GM20431 (cell line): ENCODE results near the gene RBM25.
"Not testable (repeated sequence)": the region's sequence is repeated elsewhere in the genome, so short reads cannot be mapped to it uniquely, and the experiment has no call there.

ENCODE experiments used
- in situ Hi-C: fragments of 300-500 bp; cut with MseI, MboI; formaldehyde crosslinking; loops from one replicate; pipeline ENCODE4 v1.15.0; 2020; ENCODE audit warnings: low sequenced_read_pairs; ENCODE audit not compliant: unreplicated experiment

RBM25 gene

DNA sequence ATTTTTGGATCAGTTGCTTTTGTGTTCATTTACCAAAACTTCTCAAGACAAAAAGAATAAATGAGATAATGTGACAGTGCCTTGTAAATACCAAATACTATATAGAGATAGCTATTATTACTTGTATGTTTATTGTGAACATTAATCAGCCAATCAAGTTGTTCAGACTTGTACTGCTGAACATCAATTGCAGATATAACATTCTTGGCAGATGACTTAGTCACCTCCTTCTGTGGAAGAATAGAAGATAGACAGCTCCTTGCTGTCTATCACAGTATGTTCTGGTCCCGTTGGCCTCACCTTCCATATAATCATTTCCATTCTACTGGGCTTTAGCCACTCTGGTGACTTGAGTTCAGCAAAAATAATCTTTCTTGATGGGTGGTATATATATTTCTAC lies 108.1 kb downstream of the RBM25 start:
- in situ Hi-C loops = no loop called here

DNA sequence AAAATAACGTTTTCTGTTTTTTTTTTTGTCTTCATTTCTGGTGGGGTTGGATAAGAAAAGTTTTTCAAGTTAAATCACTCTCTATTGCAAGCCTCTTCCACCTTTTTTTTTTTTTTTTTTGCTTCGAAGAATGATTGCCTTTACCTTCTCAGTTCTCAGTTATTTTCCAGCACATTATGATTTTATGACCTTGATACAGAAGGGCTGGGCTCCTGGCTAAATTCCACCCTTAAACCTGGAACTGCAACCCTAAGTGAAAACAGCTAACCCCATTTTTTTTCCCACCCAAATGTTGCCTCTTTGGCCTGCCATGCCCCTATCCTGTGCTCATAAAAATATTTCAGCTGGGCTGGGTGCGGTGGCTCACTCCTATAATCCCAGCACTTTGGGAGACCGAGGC lies 109.4 kb downstream of the RBM25 start:
- in situ Hi-C loops = no loop called here

DNA sequence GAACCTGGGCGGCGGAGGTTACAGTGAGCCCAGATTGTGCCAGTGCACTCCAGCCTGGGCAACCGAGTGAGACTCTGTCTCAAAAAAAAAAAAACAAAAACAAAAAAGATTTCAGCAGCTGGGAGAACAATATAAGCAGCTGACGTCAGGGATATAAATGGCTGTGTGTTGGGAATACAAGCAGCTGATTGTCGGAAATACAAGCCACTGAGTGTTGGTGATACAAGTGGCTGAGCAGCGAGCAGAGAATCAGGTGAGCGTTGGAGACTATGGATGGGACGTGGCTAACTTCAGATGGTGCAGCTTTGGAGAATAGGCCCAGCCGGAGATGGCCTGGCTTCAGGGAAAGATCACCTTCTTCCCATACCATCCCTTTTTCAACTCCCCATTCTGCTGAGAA lies 109.9 kb downstream of the RBM25 start:
- in situ Hi-C loops = no loop called here

DNA sequence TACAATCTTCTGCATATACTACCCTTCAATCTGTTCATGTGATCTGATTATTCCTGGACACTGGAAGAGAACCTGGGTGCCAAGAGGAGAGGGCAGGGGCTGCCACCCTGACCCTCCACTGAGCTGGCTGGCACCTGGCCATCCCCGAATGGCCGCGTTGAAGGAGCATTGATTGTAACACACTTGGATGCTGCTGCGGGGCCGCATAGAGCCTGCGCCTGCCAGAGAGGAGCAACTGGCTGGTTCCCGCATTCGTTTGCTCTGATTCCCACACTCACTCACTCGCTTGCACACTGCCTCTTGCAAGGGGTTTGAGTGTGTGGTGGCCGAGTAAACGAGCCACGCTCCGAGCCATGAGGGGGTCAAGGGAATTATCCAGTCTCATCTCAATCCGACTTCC lies 110.4 kb downstream of the RBM25 start:
- in situ Hi-C loops = no loop called here

- in situ Hi-C loops = not testable (repeated sequence)
Measured at GRCh38 chr14:73169855-73170254, 111.5 kb downstream of the RBM25 start.

GRCh38 chr14:73170686-73171085 lies 112.4 kb downstream of the RBM25 start:
- in situ Hi-C loops = no loop called here

- in situ Hi-C loops = no loop called here
Measured at GRCh38 chr14:73172500-73172899, 114.2 kb downstream of the RBM25 start.

DNA sequence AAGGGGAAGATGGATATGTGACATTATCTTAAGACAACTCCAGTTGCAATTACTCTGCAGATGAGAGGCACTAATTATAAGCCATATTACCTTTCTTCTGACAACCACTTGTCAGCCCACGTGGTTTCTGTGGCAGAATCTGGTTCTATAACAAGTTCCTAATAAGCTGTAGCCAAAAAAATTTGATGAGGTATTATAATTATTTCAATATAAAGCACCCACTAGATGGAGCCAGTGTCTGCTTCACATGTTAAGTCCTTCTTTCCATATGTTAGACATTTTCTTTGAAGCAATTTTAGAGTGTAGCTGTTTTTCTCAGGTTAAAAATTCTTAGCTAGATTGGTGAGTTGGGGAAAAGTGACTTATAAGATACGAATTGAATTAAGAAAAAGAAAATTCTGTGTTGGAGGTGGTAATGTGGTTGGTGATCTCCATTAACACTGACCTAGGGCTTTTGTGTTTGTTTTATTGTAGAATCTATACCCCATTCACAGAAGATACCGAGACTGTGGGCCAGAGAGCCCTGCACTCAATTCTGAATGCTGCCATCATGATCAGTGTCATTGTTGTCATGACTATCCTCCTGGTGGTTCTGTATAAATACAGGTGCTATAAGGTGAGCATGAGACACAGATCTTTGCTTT lies 114.9 kb downstream of the RBM25 start:
- in situ Hi-C loops = no loop called here
